Astrocyte (in vitro differentiated cells and primary cell): ENCODE data around the gene ADORA1. TPM values are rescaled to one million over a fixed set of nuclear protein-coding genes. Genes with fewer than 3 reads are reported as not detected.

Experiments
- DNase-seq: peaks from one replicate; pipeline ENCODE4 v3.0.0-alpha.2; 2010; ENCODE audit warnings: low read depth
- FAIRE-seq: peaks from 2 replicates; lab custom pipeline; 2011; peaks lifted over from hg19 to GRCh38; lab: Jason Lieb, UNC
- H2AFZ ChIP-seq: 2 replicates; pipeline ENCODE4 v1.6.0; 2012; ENCODE audit warnings: low read depth, low read length, inconsistent platforms
- H3K27ac ChIP-seq: 2 replicates; pipeline ENCODE4 v1.5.1; 2011; ENCODE audit warnings: low read depth, low read length, inconsistent platforms
- H3K27me3 ChIP-seq: 2 replicates; pipeline ENCODE4 v1.6.0; 2011; ENCODE audit warnings: low read length, inconsistent platforms; ENCODE audit not compliant: insufficient read depth
- H3K36me3 ChIP-seq: 2 replicates; pipeline ENCODE4 v1.5.1; 2011; ENCODE audit warnings: low read length, inconsistent platforms; ENCODE audit not compliant: insufficient read depth
- H3K4me1 ChIP-seq: 2 replicates; pipeline ENCODE4 v1.5.1; 2011; ENCODE audit warnings: low read length, inconsistent platforms; ENCODE audit not compliant: insufficient read depth
- H3K4me2 ChIP-seq: 2 replicates; pipeline ENCODE4 v1.6.0; 2012; ENCODE audit warnings: low read length, inconsistent platforms
- H3K4me3 ChIP-seq: 2 replicates; pipeline ENCODE4 v1.5.1; 2011; ENCODE audit warnings: low read depth, mild to moderate bottlenecking, low read length, inconsistent platforms; ENCODE audit not compliant: insufficient read depth
- H3K79me2 ChIP-seq: 2 replicates; pipeline ENCODE4 v1.6.0; 2012; ENCODE audit warnings: mild to moderate bottlenecking, low read length, inconsistent platforms; ENCODE audit not compliant: insufficient read depth
- H3K9ac ChIP-seq: 2 replicates; pipeline ENCODE4 v1.6.0; 2012; ENCODE audit warnings: mild to moderate bottlenecking, low read length, inconsistent platforms
- H3K9me3 ChIP-seq: 2 replicates; pipeline ENCODE4 v1.5.1; 2012; ENCODE audit warnings: low read depth, mild to moderate bottlenecking, low read length, inconsistent platforms; ENCODE audit not compliant: insufficient read depth
- H4K20me1 ChIP-seq: 2 replicates; pipeline ENCODE4 v1.6.0; 2012; ENCODE audit warnings: low read length, inconsistent platforms; ENCODE audit not compliant: insufficient read depth
- H3K27ac Mint-ChIP-seq: one replicate; pipeline ENCODE4 v1.8.0; 2021; ENCODE audit warnings: mild to moderate bottlenecking, mixed read lengths; ENCODE audit not compliant: unreplicated experiment
- H3K27me3 Mint-ChIP-seq: one replicate; pipeline ENCODE4 v1.8.0; 2021; ENCODE audit warnings: low read depth, mixed read lengths; ENCODE audit not compliant: unreplicated experiment
- H3K36me3 Mint-ChIP-seq: one replicate; pipeline ENCODE4 v1.8.0; 2021; ENCODE audit warnings: low read depth, mixed read lengths; ENCODE audit not compliant: unreplicated experiment
- H3K4me1 Mint-ChIP-seq: one replicate; pipeline ENCODE4 v1.8.0; 2021; ENCODE audit warnings: low read depth, mixed read lengths; ENCODE audit not compliant: unreplicated experiment
- H3K4me3 Mint-ChIP-seq: one replicate; pipeline ENCODE4 v1.8.0; 2021; ENCODE audit warnings: mild to moderate bottlenecking, moderate library complexity, mixed read lengths; ENCODE audit not compliant: unreplicated experiment
- H3K9me3 Mint-ChIP-seq: one replicate; pipeline ENCODE4 v1.8.0; 2021; ENCODE audit warnings: mild to moderate bottlenecking, mixed read lengths; ENCODE audit not compliant: unreplicated experiment
- EZH2 ChIP-seq: IDR thresholded peaks from 2 replicates; pipeline ENCODE4 v1.6.1; 2012; ENCODE audit warnings: mild to moderate bottlenecking, low read length, inconsistent platforms; ENCODE audit not compliant: insufficient read depth
- total RNA-seq: library from RNA; stranded (reverse); gene quantifications from 2 replicates; pipeline ENCODE4 v1.2.1, GENCODE V29; 2021
- TF ChIP-seq, protein P1 (sequence below): IDR thresholded peaks from 2 replicates; pipeline ENCODE4 v1.5.1; 2011; ENCODE audit warnings: low read depth, mild to moderate bottlenecking, inconsistent platforms, low read length, moderate library complexity; ENCODE audit not compliant: insufficient read depth

The ADORA1 gene
- total RNA-seq, 1 donor from 2014 or later = 5.7 TPM

DNA sequence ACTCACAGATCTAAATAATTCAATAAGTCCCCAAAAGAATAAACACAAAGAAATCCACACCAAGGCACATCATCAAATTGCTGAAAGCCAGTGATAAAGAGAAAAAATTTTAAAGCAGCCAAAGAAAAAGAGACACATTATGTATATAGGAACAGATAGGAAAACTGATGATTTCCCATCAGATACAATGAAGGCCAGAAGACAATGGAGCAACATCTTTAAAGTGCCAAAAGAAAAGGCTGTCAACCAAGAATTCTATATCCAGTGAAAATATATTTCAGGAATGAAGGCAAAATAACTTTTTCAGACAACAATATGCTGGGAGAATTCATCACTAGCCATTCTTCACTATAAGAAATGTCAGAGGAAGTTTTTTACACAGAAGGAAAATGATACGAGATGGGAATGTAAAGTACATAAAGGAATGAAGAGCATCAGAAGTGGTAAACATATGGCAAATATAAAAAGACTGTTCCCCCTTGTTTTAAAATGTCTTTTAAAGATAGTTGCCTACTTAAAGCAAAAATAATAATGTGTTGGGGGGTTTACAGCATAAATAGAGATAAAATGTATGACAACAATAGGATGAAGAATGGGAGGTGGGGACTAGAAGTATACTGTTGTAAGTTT lies 32.4 kb upstream of the ADORA1 start:
- Histone ChIP-seq H2AFZ (no peak overlapping the region), H3K4me1 (no peaks in the 10 kb centered on the region), H4K20me1 (no peaks in the 10 kb centered on the region), H3K27me3 (peaks cover 17% of the 10 kb centered on the region), H3K4me2 (no peak overlapping the region), H3K9ac (no peak overlapping the region), H3K36me3 (no peaks in the 10 kb centered on the region), H3K79me2 (no peaks in the 10 kb centered on the region), H3K4me3 (no peak overlapping the region), H3K9me3 (no peaks in the 10 kb centered on the region), H3K27ac (no peak overlapping the region)
- H3K27me3 Mint-ChIP-seq = peaks cover 23% of the 10 kb centered on the region
- TF ChIP-seq, protein P1, sequence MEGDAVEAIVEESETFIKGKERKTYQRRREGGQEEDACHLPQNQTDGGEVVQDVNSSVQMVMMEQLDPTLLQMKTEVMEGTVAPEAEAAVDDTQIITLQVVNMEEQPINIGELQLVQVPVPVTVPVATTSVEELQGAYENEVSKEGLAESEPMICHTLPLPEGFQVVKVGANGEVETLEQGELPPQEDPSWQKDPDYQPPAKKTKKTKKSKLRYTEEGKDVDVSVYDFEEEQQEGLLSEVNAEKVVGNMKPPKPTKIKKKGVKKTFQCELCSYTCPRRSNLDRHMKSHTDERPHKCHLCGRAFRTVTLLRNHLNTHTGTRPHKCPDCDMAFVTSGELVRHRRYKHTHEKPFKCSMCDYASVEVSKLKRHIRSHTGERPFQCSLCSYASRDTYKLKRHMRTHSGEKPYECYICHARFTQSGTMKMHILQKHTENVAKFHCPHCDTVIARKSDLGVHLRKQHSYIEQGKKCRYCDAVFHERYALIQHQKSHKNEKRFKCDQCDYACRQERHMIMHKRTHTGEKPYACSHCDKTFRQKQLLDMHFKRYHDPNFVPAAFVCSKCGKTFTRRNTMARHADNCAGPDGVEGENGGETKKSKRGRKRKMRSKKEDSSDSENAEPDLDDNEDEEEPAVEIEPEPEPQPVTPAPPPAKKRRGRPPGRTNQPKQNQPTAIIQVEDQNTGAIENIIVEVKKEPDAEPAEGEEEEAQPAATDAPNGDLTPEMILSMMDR = no peak
- TF ChIP-seq EZH2 = no peak
- DNase-seq = no peak
- H3K4me3 Mint-ChIP-seq = no peak overlapping the region
- H3K27ac Mint-ChIP-seq = no peak overlapping the region
- FAIRE-seq = no peak
- H3K36me3 Mint-ChIP-seq = peaks cover 4% of the 10 kb centered on the region
- peaks cover 5% of the 10 kb centered on the region for H3K4me1 Mint-ChIP-seq
- H3K9me3 Mint-ChIP-seq = peaks cover 29% of the 10 kb centered on the region

DNA sequence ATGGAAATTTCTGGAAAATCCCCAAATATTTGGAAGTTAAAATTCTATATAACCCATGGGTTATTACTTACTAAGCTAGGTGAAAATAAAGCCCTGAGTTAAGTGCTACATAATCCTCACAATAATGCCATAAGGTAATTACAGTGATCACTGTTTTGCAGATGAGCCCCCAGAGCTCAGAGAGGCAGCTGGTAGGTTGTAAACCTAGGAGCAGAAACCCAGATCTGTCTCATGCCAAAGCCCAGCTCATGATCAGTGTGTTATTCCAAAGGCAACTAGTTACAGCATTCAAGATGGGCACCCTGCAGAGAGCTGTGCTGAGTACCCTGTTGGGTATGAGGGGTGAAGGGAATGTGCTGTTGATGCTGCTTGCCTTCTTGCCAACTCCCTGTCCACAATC lies 31.0 kb upstream of the ADORA1 start:
- no peaks in the 10 kb centered on the region for H3K9me3 ChIP-seq
- H3K4me1 ChIP-seq = no peaks in the 10 kb centered on the region
- Mint-ChIP-seq H3K27me3 (peaks cover 23% of the 10 kb centered on the region), H3K36me3 (peaks cover 4% of the 10 kb centered on the region), H3K27ac (no peak overlapping the region), H3K9me3 (peaks cover 32% of the 10 kb centered on the region), H3K4me1 (no peaks in the 10 kb centered on the region), H3K4me3 (no peak overlapping the region)
- DNase-seq (no peak), FAIRE-seq (no peak)
- H3K79me2 ChIP-seq = no peaks in the 10 kb centered on the region
- H2AFZ ChIP-seq = no peak overlapping the region
- peaks cover 12% of the 10 kb centered on the region for H3K27me3 ChIP-seq
- TF ChIP-seq, protein P1 = no peak
- no peak for TF ChIP-seq EZH2
- no peaks in the 10 kb centered on the region for H3K36me3 ChIP-seq
- no peaks in the 10 kb centered on the region for H4K20me1 ChIP-seq
- H3K4me2 ChIP-seq = no peak overlapping the region
- H3K4me3 ChIP-seq = no peak overlapping the region
- H3K27ac ChIP-seq = no peak overlapping the region
- H3K9ac ChIP-seq = no peak overlapping the region

DNA sequence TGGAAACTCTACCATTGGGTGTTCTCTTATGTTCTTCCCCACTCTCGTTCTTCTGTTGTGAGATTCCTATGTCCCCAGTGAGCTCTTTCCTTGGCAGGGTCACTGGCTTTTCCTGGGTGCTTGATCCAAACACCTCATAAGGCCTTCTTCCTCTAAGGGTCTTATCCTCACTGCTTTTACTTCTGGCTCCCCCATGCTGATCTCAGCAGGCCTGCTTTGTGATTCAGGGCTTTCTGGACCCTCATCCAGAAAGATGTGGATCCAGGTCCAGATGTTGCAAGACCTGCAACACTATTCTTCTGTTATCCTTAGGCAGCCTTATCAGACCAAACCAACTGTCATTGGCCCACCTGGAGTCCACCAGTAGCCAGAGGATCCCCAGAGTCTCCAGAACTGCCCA lies 30.5 kb upstream of the ADORA1 start:
- Histone ChIP-seq H3K27ac (no peak overlapping the region), H4K20me1 (no peaks in the 10 kb centered on the region), H3K4me1 (no peaks in the 10 kb centered on the region), H3K4me2 (no peak overlapping the region), H2AFZ (no peak overlapping the region), H3K79me2 (no peaks in the 10 kb centered on the region), H3K9ac (no peak overlapping the region), H3K9me3 (no peaks in the 10 kb centered on the region), H3K36me3 (no peaks in the 10 kb centered on the region), H3K27me3 (peaks cover 12% of the 10 kb centered on the region), H3K4me3 (no peak overlapping the region)
- Mint-ChIP-seq H3K36me3 (peaks cover 4% of the 10 kb centered on the region), H3K4me1 (no peaks in the 10 kb centered on the region), H3K27me3 (peaks cover 27% of the 10 kb centered on the region), H3K27ac (no peak overlapping the region), H3K4me3 (no peak overlapping the region), H3K9me3 (peaks cover 32% of the 10 kb centered on the region)
- FAIRE-seq (no peak), DNase-seq (no peak)
- no peak for TF ChIP-seq EZH2
- TF ChIP-seq, protein P1 = no peak
